ENCODE measurements around the gene UNC13D. TPM values are rescaled to one million over a fixed set of nuclear protein-coding genes. Genes with fewer than 3 reads are reported as not detected.

UNC13D gene
- total RNA-seq, 1 donor from 2014 or later: 206 TPM

DNA sequence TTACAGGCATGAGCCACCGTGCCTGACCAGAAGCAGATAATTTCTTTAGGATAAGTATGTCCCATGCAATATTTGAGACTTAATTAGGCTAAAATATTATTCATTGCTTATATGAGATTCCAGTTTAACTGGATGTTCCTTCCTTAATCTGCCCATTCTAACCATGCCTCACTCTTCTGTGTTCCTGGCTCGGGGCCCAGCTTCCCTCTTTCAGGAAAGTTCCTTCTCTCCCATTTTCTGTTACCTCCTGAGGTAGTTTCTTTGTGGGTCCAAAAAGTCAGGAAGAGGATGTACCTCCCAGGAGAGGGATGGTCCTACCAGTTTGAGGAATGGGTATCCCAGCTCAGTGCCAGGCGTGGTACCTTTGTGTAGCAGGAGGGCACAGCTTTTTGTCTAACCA, 36.3 kb downstream of the UNC13D start:
- intact Hi-C loops (cut with micrococcal nuclease): no loop called here

DNA sequence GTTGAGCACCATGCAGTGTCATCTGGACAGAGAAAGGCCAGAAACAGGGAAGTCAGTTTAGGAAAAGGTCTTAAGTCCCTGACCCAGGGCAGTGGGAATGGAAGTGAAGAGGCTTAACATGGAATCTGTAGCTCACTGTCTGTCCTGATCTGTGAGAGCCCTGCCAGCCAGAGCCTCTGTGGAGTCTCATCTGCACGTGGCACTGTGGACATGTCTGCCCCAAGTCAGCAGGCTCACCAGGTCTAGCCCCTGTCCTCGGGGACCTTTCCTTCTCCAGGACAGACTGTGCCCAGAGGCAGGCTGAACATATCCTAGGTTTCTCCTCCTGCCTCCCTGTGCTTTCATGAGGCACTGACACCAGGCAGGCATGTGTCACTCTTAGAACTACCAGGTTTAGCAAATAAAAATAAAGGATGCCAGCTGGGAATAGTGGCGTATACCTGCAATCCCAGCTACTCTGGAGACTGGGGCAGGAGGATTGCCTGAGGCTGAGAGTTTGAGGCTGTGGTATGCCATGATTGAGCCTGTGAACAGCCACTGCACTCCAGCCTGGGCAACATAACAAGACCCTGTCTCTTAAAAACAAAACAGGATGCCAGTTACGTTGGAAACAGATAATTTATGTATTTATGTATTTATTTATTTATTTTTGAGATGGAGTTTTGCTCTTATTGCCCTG, 37.2 kb downstream of the UNC13D start:
- intact Hi-C loops (cut with micrococcal nuclease): no loop called here

DNA sequence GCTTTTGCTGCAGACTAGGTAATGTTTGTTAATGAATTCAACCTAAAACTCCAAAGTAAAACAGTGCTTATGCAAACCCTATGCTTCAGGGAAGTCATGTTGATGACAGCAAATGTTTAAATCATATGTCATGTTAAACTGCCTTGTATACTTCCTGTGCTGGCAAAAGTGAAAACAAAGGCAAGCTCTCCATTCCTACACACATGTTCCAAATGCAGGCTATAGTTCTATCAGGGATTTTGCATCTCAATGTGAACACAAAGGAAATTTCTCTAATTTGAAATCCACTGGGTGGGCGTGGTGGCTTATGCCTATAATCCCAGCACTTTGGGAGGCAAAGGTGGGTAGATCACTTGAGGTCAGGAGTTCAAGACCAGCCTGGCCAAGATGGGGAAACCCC, 40.3 kb downstream of the UNC13D start:
- intact Hi-C loops (cut with micrococcal nuclease): no loop called here

DNA sequence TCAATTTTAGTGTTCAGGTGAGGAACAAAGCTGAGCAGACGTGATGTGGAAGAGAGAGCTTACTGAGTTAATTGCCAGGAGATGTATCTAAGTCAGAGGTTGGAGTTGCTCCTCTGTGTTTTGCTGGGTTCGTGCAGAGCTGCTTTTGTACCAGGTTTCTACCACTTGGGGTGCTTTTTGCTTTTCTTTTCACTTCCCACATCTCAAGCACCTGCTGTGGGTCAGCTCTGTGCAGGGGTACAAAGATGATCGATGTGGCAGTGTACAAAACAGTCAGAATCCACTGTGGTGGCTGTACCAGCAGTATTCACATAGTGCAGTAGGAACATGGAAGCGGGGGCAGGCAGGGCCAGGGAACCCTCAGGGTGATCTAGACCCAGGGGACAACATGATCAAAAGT, 44.8 kb downstream of the UNC13D start:
- intact Hi-C loops (cut with micrococcal nuclease): no loop called here

DNA sequence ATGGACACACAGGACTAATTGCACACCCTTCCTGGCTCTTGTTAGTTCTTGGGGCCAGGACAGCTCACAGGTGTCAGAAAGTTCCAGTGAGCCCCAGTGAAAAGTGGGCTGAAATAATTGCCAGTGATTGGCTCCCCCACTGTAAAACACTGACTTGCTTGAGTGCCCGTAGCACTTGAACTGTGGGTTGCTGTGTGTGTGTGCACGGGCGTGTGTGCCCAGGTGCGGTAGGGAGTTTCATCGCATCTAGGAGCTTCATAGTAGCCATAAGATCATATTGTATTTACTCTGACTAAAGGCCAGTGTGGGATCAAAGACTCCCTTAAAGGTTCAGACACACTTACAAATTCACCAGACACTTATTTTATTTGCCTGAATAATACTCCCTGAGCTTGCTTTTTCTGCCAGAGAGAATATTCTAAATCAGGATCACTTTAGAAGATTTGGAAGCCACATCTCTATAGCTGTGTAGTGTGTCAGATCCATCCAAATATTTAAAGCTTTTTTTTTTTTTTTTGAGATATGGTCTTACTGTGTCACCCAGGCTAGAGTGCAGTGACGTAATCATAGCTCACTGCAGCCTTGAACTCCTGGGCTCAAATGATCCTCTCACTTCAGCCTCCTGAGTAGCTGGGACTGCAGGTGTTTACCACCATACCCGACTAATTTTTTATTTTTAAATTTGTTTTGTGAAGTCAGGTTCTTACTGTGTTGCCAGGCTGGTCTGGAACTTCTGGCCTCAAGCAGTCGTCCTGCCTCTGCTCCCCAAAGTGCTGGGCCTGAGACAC, 48.2 kb downstream of the UNC13D start:
- intact Hi-C loops (cut with micrococcal nuclease): no loop called here

DNA sequence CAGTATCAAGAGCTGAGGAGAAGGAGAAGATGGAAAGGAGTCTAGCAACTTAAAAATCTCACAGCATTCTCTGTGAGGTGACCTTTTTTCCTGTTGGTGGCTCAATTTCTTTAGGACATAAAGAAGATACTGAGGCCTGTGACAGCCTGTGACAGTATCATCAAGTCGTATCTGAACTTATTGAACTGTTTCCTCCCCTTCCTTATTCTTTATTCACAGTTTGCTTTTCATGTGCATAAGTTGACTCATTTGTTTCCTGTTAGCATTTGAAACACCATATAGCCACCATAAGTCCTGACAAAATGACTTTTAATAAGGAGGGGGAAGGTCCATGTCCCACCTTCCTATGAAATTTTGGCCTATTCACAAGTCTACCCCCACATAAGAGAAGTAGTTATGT, 50.7 kb downstream of the UNC13D start:
- intact Hi-C loops (cut with micrococcal nuclease): no loop called here

DNA sequence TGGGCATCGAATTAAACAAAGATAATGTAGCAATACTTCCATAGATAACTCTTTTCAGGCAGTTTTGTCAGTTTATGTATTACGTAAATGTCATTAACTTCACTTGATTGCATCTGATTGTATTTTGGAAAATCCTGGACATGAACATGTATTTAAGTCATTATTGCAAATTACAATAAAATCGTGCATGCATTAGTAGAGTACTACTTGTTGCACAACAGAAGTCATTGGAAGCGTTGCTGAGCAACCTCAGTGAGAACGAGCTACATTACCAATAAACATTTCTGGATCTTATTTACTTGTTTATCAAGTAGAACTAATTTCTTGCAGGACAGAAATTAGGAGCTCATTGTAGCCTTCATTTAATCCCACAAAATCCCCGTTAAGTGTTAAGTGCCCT, 53.0 kb downstream of the UNC13D start:
- intact Hi-C loops (cut with micrococcal nuclease): no loop called here

DNA sequence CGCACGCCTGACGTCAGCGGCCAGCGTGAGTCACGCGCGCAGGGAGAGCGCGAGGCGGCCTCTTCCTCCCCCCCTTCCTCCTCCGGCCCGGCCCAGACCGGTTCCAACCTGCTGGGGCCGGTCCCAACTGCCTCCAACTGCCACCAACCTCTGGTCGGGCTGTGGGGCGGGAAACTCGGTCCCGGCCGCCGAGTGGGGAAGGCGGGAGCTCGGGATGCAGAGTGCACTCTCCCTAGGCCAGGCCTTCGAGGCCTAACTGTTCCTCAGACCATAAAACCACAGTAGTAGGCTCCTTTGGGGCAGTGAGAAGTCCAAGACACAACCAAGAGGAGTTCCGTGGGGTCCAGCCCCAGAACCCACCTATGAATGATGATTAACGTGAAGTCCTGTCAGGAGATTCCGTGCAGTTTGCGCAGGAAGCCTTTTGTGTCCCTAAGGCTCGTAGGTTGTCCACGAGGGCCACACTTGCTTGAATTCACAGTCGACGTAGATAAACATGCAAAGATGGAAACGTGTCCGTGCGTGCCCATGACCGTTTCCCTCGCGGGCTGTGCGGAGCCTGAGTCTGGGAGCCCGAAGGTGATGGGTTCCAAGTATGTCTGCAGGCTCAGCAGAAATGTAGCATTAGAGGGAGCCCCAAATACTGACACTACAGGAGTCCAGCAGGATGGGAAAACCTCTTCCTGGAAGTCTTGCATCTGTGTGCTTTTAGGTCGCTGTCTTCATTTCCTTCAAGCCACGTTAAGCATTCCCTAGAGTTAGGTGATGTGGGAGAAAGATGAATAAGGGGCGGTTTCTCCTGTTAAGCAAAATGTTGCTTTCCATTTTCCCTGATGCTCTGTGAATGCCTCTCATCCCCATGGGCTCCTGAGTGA, 59.0 kb downstream of the UNC13D start:
- intact Hi-C loops (cut with micrococcal nuclease): loop anchor here (2.0 kb wide), 1 partner anchor 20 kb away; the partner anchor contains the start of gene GALK1

DNA sequence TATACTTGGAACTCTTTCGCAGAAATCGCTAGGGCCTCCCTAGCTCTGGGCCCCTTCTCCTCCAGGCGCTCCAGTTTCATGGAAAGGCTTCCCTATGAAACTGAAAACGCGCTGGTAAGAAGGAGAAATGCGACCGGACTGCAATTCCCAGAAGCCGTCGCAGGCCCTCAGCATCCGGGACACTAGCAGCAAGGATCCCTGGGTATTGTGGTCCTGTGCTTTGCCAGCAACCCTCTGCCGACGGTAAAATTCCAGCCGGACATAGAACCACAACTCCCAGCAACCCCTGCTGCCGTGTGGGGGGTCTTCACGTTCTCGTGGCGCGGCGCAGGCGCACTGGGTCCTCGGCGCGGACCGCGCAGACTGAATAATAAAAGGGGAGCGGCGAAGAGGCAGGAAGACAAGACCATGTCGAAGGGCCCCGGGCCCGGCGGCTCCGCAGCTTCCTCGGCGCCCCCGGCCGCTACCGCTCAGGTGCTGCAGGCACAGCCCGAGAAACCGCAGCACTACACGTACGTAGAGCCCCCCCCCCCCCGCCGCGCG, 59.7 kb downstream of the UNC13D start, which contains the start of gene UNK:
TSS of gene UNK (plus strand) at position 334 of the 543 bp plus-strand sequence. CDS start at position 409, 75 bp downstream.
- intact Hi-C loops (cut with micrococcal nuclease): loop anchor here (1.0 to 5.0 kb wide), 3 partner anchors 20 to 478 kb away; partner anchors contain the start of genes GALK1 and WBP2

DNA sequence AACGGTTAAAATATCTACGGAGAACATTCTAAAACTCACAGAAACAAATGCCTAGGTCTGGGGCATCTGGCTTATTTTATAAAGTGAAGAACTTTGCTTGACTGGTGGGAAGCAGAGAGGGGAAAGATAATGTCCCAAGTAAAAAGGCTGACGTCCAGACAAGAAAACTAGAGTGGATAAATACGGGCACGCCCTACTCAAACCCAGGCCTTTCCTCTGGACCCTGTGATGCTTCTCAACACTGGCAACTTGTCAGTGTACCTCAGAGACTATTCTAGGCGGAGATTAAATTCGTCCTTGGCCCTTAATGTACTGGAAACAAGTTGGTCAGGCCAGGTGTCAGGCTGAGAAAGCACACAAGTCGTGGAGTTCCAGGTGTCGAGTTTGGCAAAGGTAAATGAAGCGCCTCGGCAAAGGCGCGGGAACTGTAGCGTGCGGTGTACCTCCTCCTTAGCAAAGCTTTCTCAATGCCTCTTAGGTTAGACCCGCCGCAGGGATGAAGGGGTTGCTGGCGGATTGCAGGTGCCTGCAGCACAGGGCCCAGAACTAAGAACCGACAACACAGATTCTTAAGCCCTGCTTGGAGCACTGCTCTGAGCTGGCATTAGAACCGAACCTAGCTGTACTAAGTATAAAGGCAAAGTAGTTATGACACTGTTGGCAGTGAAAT, 60.3 kb downstream of the UNC13D start:
- intact Hi-C loops (cut with micrococcal nuclease): loop anchor here (1.0 to 5.0 kb wide), 3 partner anchors 19 to 478 kb away; partner anchors contain the start of genes GALK1 and WBP2

DNA sequence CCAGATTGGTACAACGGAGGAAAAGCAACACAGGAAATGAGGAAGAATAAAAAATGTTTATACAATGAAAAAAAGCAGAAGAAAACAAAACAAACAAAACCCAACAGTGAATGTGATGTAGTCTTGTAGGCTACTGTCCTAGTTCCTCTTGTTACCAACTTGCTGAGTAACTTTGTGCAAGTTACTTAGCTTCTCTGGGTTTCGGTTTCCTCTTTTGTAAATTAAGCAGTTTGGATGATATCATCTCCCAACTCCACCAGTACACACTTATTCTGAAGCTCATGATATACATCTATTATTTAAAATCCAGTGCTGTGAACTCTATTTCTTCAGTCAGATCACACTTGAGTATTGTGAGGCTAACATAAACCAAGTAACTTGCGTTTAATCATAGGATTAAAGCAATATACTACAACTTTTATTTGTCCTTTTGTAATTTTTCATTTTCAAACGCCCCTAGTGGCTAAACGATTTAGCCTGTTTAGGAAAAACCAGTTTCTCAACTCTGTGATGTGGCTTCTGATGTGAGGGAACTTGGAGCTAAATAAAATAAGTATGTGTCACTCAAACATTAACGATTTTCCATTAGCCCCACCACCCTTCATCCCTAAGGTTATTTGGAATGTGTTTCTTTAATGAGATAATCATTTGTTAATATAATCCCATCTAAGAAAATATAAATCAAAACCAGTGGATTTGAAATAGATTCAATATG, 61.0 kb downstream of the UNC13D start:
- intact Hi-C loops (cut with micrococcal nuclease): loop anchor here (5.0 kb wide), 1 partner anchor 479 kb away; no protein-coding TSS in a partner anchor

DNA sequence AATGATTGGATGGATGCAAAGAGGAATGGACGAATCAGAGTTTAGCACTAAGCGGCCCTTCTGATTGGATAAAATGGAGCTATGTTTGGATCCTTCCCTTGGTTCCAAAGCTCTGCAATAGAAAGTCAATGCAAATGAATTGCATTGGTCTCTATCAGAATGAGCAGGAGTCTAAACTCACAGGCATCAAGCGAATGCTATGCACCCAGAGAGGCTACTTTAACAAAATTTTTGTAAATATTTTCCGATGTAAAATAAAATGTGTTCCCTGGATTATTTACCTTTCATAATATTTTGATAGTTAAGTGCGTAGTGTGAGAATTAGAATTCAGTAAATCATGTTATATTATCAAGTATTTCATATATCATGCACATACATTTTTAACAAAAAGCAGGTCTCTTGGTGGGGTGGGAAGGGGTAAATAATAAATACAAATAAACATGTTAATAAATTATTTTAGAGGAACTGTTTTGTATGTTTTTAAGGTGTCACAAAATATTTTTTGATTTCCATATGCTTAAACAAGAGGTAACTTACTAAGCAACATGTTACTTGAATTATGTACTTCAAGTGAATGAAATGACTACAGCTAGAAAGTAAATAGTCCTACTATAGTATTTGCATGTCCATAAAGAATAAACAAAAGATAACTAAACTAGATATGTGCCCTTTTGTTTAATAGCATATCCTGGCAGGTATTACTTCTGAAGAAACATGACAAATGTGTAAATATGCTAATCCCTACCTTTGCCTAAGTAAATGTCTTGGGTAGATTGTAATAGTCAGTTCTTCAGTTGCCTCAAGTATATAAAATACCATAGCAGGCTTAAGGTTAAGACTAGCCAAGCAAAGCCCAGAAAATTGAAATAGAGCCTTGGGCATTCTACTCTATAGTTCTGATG, 64.0 kb downstream of the UNC13D start:
- intact Hi-C loops (cut with micrococcal nuclease): loop anchor here (1.0 to 5.0 kb wide), 3 partner anchors 62 to 482 kb away; partner anchors contain the start of genes UNC13D and WBP2

DNA sequence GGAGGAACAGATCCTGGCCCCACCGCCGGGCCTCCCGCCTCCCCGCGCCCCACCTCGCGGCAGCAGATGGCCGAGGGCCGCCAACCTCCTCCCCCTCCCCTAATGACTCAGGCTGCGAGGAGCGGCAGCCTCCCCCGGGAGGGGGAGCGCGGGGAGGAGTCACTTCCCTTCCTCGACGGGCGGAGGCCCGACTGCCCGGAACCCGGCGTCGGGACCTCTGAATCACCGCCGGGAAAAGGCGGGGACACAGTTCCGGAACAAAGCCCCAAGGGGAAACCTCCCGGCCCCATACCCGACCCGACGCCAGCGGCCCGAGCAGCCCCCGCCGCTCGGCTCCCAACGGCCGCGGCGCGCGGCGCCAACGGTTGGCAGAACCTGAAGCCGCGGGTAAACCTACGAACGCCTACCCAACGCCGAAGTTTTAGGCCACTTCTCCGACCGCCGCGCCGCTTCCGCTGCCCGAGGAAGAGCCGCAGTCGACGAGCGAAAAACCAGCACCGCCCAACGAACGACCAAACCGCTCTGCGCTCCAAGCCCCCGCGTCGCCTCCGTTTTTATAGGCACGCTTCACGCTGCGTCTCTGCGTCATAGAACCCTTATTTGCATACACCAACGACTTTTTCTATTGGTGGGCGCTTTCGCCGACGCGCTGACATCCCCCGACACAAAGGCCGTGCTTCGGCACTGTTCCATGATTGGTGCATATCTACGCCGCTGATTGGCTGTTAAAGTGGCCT, 64.8 kb downstream of the UNC13D start:
- intact Hi-C loops (cut with micrococcal nuclease): loop anchor here (1.0 to 5.0 kb wide), 2 partner anchors 63 to 76 kb away; partner anchors contain the start of genes UNC13D and WBP2

DNA sequence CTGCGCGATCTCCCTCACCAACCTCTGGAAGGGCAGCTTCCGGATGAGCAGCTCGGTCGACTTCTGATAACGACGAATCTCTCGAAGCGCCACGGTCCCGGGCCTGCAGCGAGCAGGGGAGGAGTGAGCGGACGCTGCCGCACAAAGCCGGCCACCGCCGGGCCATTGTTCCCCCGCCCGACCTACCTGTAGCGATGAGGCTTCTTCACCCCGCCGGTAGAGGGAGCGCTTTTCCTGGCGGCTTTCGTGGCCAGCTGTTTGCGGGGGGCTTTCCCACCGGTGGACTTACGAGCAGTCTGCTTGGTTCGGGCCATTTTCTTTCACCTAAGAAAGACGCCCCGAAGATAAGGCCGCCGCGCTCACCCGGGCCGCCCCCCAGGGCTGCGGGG, 65.3 kb downstream of the UNC13D start:
- intact Hi-C loops (cut with micrococcal nuclease): loop anchor here (1.0 to 5.0 kb wide), 2 partner anchors 63 to 76 kb away; partner anchors contain the start of genes UNC13D and WBP2

DNA sequence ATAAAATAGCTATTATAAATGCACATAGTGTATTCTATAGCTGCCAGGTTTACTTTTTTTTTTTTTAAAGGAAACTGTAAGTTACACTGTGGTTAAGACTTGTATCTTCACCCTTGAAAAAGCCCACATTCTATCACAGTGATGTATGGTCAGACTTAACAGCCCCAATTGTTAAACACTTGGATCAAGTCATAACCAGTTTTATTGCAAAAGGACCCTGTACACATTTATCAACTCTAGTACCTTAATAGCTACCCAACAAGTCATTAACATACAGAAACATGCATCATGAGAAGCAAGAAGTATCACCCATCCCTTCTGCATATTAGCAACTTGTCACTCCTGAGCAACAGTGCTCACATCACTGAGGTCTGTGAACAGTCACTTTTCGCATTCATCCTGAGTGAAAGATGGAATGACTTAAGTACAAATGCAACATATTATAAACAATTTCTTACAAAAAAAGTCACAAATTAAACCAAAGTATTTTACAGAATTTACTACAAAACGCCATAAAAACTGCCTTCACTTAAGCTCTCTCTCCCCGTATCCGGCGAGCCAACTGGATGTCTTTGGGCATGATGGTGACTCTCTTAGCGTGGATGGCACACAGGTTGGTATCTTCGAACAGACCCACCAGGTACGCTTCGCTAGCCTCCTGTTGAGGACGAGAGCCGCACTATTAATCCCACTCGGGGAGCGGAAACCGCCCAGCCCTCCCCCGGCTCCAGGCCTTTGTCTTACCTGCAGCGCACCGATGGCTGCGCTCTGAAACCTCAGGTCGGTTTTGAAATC, 65.9 kb downstream of the UNC13D start:
- intact Hi-C loops (cut with micrococcal nuclease): loop anchor here (5.0 kb wide), 1 partner anchor 64 kb away; the partner anchor contains the start of gene UNC13D

DNA sequence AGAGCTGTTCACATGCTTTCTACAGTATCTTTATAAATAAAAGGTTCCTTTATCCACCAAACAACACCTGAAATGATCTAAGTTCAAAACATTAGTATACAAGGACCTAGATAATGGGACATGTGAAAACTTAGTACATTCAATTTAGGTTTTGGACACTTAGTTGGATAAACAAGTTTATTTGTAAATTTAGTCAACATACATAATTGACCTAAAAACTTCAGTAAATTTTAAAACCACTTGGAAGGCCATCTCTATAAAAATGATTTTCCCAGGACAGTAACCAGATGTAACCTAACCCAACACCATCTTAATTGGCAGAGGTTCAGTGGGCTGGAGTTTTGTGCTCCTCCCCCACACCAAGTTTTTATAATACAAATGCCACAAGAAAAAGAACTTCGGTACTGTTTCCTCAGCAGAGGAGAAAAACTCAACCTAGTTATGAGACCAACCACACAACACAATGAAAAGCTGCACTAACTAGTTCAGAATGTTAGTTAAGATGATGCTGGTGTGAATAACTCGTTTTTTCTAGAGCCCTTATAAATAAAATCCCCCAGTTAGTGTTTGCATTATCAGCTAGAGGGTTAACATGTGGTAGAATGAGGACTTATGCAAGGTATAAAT, 66.8 kb downstream of the UNC13D start:
- intact Hi-C loops (cut with micrococcal nuclease): loop anchor here (5.0 kb wide), 1 partner anchor 65 kb away; the partner anchor contains the start of gene UNC13D
